COLO668 (cell line): ENCODE data around the gene OR51B4.
"Not testable (repeated sequence)": the region's sequence is repeated elsewhere in the genome, so short reads cannot be mapped to it uniquely, and the experiment has no call there.

Experiments
- DNase-seq: peaks from one replicate; lab custom pipeline; 2025; ENCODE audit not compliant: unreplicated experiment; lab: John Stamatoyannopoulos, UW

The OR51B4 gene

GRCh38 chr11:5294342-5294995 lies 7.3 kb downstream of the OR51B4 start:
- not testable (repeated sequence) for DNase-seq

GRCh38 chr11:5293028-5293427 lies 8.7 kb downstream of the OR51B4 start:
- DNase-seq, result no peak

GRCh38 chr11:5291207-5291838 lies 10.4 kb downstream of the OR51B4 start:
- DNase-seq, result no peak

- DNase-seq, result no peak
Measured at GRCh38 chr11:5290106-5290505, 11.6 kb downstream of the OR51B4 start.

- no peak for DNase-seq
Measured at GRCh38 chr11:5289696-5290095, 12.1 kb downstream of the OR51B4 start.

GRCh38 chr11:5288906-5289550 lies 12.7 kb downstream of the OR51B4 start:
- DNase-seq, result no peak

- no peak for DNase-seq
Measured at GRCh38 chr11:5288108-5288905, 13.4 kb downstream of the OR51B4 start.

- DNase-seq, result no peak
Measured at GRCh38 chr11:5286901-5287300, 14.8 kb downstream of the OR51B4 start.

- DNase-seq, result no peak
Measured at GRCh38 chr11:5286351-5286750, 15.4 kb downstream of the OR51B4 start.

GRCh38 chr11:5285703-5286340 lies 15.9 kb downstream of the OR51B4 start:
- DNase-seq, result no peak

GRCh38 chr11:5284637-5285036 lies 17.1 kb downstream of the OR51B4 start:
- DNase-seq, result no peak

- no peak for DNase-seq
Measured at GRCh38 chr11:5283882-5284281, 17.9 kb downstream of the OR51B4 start.

- DNase-seq, result no peak
Measured at GRCh38 chr11:5283086-5283485, 18.7 kb downstream of the OR51B4 start.

GRCh38 chr11:5282628-5283027 lies 19.1 kb downstream of the OR51B4 start:
- no peak for DNase-seq

GRCh38 chr11:5281596-5281995 lies 20.1 kb downstream of the OR51B4 start:
- DNase-seq, result no peak

GRCh38 chr11:5280582-5281102 lies 21.1 kb downstream of the OR51B4 start:
- DNase-seq, result peak; percentile 52

GRCh38 chr11:5279471-5280090 lies 22.2 kb downstream of the OR51B4 start:
- DNase-seq, result no peak

GRCh38 chr11:5277807-5278382 lies 23.9 kb downstream of the OR51B4 start:
- no peak for DNase-seq

GRCh38 chr11:5276697-5277096 lies 25.0 kb downstream of the OR51B4 start:
- DNase-seq, result no peak
